Measurements from ENCODE around the gene KICS2.

DNA sequence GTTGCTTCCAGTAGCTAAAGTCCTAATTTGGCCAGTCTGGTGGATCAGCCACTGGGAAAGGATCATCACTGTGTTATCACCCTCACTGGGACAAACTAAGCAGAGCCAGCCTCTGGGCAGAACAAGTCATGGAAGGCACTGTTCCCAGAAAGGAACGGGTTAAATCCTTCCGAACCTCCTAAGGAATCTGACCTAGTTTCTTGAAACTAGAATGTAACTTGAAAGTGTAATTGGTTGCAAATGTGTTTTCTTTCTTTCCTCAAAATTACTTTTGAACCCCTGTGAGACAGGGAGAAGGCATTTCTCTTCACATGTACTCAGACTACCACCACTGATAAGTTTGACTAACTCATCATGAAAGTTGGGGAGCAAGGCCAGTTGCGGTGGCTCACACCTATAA lies 18.7 kb upstream of the KICS2 start:
- TF ChIP-seq EP300 (IDR thresholded peaks at IDR 0.05; ENCODE audit: borderline replicate concordance in 1 of 2, low read depth in 2 of 2, low read length in 2 of 2), result no peak
- no peak for TF ChIP-seq KDM5A (IDR thresholded peaks at IDR 0.05; ENCODE audit: low read length)
- no peak for TF ChIP-seq SIN3A (conservative IDR thresholded peaks at IDR 0.05 in 1 of 2, IDR thresholded peaks at IDR 0.05 in 1 of 2; ENCODE audit: low read depth in 1 of 2, low read length in 2 of 2)
- no peak for TF ChIP-seq TAF1 (IDR thresholded peaks at IDR 0.05; ENCODE audit: low read depth, low read length)
